ENCODE measurements around the gene EID3. TPM values are rescaled to one million over a fixed set of nuclear protein-coding genes. Genes with fewer than 3 reads are reported as not detected.

The EID3 gene
- total and polyA plus RNA-seq, 10 of the 15 experiments (the other 5 are each of a cell fraction or from before 2014, with no cell fraction given): 0.92 to 7.0 (median 4.3) TPM

- SMC1A ChIA-PET (ENCODE audit: uncharacterized antibody, unreplicated experiment): interaction anchor here (0.7 kb wide), 2 partner anchors 9 to 132 kb away, joined by 3 read pairs; no protein-coding TSS in a partner anchor
- ATAC-seq (no peak), DNase-seq (ENCODE audit: low read depth, low spot score) (no peak), FAIRE-seq (no peak)
- no TSS peak for BruUV-seq (replicated peaks)
- 98% methylated on average over 2 of the region's 2 CpGs for WGBS (ENCODE audit: insufficient coverage, insufficient replicate concordance, low lambda C conversion rate, missing lambda C conversion rate)
- Histone ChIP-seq H3K79me2 (ENCODE audit: control insufficient read depth, insufficient read depth, low read length) (no peaks in the 10 kb centered on the region), H4K20me1 (ENCODE audit: control insufficient read depth, insufficient read depth) (no peaks in the 10 kb centered on the region), H3K27me3 (replicated peaks in 1 of 2; ENCODE audit: control insufficient read depth in 2 of 2, insufficient read depth in 2 of 2, low read length in 1 of 2) (no peaks in the 10 kb centered on the region), H3K9me3 (replicated peaks; ENCODE audit: control insufficient read depth, insufficient read depth, low read length) (no peaks in the 10 kb centered on the region), H3K36me3 (ENCODE audit: control insufficient read depth in 2 of 2, insufficient read depth in 2 of 2, low read length in 1 of 2) (peaks cover 11 to 40% of the 10 kb centered on the region in 2 experiments), H3K4me3 (no peak overlapping the region), H3K27ac (ENCODE audit: control insufficient read depth, insufficient read depth) (no peak overlapping the region), H3K4me2 (ENCODE audit: control insufficient read depth, insufficient read depth) (no peak overlapping the region), H2AFZ (ENCODE audit: control insufficient read depth, low read depth, low read length) (no peak overlapping the region), H3K4me1 (ENCODE audit: control insufficient read depth, insufficient read depth, low read length) (peaks cover 9% of the 10 kb centered on the region), H3K9ac (ENCODE audit: control insufficient read depth, insufficient read depth, low read length) (no peak overlapping the region)
- RAD21 ChIA-PET (ENCODE audit: unreplicated experiment): no interaction called here
- TF ChIP-seq TCF7 (IDR thresholded peaks at IDR 0.05; ENCODE audit: borderline replicate concordance): no peak
- TF ChIP-seq RCOR1 (conservative IDR thresholded peaks at IDR 0.05; ENCODE audit: low read depth, low read length): no peak
- no peak for TF ChIP-seq EZH2 (IDR thresholded peaks at IDR 0.05; ENCODE audit: borderline replicate concordance, control insufficient read depth, low read depth, low read length)
- TF ChIP-seq REST (IDR thresholded peaks at IDR 0.05; ENCODE audit: low read depth, low read length): no peak
- no peak for TF ChIP-seq ELK1 (IDR thresholded peaks at IDR 0.05; ENCODE audit: low read depth, low read length)
- TF ChIP-seq, protein P1, sequence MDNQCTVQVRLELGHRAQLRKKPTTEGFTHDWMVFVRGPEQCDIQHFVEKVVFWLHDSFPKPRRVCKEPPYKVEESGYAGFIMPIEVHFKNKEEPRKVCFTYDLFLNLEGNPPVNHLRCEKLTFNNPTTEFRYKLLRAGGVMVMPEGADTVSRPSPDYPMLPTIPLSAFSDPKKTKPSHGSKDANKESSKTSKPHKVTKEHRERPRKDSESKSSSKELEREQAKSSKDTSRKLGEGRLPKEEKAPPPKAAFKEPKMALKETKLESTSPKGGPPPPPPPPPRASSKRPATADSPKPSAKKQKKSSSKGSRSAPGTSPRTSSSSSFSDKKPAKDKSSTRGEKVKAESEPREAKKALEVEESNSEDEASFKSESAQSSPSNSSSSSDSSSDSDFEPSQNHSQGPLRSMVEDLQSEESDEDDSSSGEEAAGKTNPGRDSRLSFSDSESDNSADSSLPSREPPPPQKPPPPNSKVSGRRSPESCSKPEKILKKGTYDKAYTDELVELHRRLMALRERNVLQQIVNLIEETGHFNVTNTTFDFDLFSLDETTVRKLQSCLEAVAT (IDR thresholded peaks at IDR 0.05): no peak
- TF ChIP-seq YBX1 (IDR thresholded peaks at IDR 0.05): no peak
- TF ChIP-seq TCF3 (IDR thresholded peaks at IDR 0.05; ENCODE audit: borderline replicate concordance, insufficient read depth, low read depth, low read length): no peak
- no peak for TF ChIP-seq RELB (IDR thresholded peaks at IDR 0.05; ENCODE audit: low read depth)
- TF ChIP-seq TARDBP (IDR thresholded peaks at IDR 0.05; ENCODE audit: borderline replicate concordance): no peak
- no peak for TF ChIP-seq BHLHE40 (IDR thresholded peaks at IDR 0.05; ENCODE audit: borderline replicate concordance in 1 of 2, low read depth in 2 of 2, low read length in 1 of 2)
- no peak for TF ChIP-seq IKZF1 (conservative IDR thresholded peaks at IDR 0.05)
- no peak for TF ChIP-seq KDM1A (IDR thresholded peaks at IDR 0.05; ENCODE audit: borderline replicate concordance)
- no peak for TF ChIP-seq DPF2 (IDR thresholded peaks at IDR 0.05)
- no peak for TF ChIP-seq CREB1 (IDR thresholded peaks at IDR 0.05; ENCODE audit: low read depth)
- no peak for TF ChIP-seq TCF12 (IDR thresholded peaks at IDR 0.05; ENCODE audit: low read depth, low read length)
- TF ChIP-seq CBFB (IDR thresholded peaks at IDR 0.05; ENCODE audit: low read depth): no peak
- in situ Hi-C loops (cut with MboI): no loop called here
- intact Hi-C loops (cut with micrococcal nuclease; ENCODE audit: unreplicated experiment): no loop called here
- CTCF ChIA-PET: no interaction called here
- POLR2A ChIA-PET: no interaction called here
Observed at GRCh38 chr12:104348994-104349494, 45.5 kb downstream of the EID3 start.

All from GM12878 (cell line).